Stimulated activated CD8-positive, alpha-beta memory T cell treated with anti-CD3 and anti-CD28 coated beads, Interleukin-4, amount 100 ng/mL, for 1 hour (primary cell): ENCODE measurements around the gene SLC22A31.
"Not testable (repeated sequence)": the region's sequence is repeated elsewhere in the genome, so short reads cannot be mapped to it uniquely, and the experiment has no call there.

Experiments used
- DNase-seq, 2 donors: peaks; one replicate each; pipeline ENCODE4 v3.0.0-alpha.2; 2020; ENCODE audit warnings: low read depth in 2 of 2, low spot score in 1 of 2

Gene SLC22A31

DNA sequence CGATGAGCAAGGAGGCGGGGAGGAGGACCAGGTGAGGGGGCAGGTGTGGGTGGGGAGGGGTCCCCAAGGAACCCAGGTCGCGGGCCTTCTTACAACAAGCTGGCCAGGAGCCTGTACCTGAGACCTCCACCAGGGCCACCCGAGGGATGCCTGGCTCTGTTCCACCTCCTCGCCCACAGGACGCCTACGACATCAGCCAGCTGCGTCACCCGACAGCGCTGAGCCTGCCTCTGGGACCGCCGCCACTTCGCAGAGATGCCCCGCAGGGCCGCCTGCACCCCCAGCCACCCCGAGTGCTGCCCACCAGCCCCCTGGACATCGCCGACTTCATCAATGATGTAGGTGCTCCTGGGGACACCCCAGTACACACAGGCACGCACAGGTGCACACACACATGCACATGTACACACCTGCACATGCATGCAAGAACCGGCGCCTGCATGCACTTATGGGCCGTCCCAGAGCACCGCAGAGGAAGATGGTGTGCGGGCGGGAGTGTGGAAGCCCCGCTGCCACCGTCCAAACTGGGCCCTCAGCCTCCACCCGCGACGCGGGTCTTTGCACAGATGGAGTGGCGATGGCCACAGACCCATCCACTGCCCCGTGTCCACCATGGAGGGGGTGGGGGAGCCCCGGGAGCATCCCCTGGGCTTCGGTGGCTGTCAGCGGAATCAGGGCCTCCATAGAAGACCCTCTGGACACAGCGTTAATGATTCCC, 6.6 kb downstream of the SLC22A31 start:
- DNase-seq, result no peak

DNA sequence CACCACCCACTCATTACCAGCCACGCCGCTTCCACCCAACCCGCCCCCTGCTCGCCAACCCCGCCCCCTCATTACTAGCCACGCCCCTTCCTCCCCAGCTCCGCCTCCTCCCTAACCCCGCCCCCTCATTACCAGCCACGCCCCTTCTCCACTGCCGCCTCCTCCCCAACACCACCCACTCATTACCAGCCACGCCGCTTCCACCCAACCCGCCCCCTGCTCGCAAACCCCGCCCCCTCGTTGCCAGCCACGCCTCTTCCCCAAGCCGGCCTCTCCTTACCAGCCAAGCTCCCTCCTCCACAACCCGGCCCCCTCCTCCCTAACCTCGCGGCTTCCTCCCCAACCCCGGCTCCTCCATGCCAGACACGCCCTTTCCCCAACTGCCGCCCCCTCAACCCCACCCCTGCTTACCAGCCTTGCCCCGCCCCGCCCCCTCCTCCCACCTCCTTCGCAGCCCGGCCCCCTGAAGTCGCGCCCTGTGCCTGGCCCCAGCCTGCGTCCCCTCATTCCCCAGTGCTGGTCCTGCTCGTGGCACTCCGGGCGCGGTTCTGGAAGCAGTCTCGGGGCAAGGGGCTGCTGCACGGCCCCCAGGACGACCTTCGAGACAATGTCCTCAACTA, 7.3 kb downstream of the SLC22A31 start:
- DNase-seq, result peak; percentile 47 to 48

DNA sequence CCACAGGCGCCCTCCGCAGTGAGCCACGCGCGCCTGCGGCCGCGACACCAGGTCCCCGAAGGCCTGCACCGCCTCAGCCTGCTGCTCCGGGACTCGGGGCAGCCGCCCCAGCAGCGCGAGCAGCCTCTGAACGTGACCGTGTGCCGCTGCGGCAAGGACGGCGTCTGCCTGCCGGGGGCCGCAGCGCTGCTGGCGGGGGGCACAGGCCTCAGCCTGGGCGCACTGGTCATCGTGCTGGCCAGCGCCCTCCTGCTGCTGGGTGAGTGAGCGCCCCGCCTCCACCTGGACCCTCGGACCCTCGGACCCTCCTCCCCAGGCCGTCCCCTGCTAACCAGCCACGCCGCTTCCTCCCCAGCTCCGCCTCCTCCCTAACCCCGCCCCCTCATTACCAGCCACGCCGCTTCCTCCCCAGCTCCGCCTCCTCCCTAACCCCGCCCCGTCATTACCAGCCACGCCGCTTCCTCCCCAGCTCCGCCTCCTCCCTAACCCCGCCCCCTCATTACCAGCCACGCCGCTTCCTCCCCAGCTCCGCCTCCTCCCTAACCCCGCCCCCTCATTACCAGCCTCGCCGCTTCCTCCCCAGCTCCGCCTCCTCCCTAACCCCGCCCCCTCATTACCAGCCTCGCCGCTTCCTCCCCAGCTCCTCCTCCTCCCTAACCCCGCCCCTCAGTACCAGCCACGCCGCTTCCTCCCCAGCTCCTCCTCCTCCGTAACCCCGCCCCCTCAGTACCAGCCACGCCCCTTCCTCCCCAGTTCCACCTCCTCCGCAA, 8.0 kb downstream of the SLC22A31 start:
- DNase-seq, result not testable (repeated sequence)

DNA sequence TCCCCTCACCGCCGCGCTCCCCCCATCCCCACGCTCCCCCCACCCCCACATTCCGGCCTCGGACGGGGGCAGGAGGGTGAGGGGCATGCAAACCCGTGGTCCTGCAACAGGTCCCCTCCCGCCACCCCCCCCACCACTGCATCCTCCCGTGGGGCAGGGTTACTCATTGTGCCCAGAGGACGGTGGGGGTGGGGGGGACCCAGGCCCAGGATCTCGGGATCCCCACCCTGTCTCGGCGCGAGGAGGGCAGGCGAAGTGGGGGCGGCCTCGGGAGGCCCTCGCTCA, 8.5 kb downstream of the SLC22A31 start:
- DNase-seq, result no peak

DNA sequence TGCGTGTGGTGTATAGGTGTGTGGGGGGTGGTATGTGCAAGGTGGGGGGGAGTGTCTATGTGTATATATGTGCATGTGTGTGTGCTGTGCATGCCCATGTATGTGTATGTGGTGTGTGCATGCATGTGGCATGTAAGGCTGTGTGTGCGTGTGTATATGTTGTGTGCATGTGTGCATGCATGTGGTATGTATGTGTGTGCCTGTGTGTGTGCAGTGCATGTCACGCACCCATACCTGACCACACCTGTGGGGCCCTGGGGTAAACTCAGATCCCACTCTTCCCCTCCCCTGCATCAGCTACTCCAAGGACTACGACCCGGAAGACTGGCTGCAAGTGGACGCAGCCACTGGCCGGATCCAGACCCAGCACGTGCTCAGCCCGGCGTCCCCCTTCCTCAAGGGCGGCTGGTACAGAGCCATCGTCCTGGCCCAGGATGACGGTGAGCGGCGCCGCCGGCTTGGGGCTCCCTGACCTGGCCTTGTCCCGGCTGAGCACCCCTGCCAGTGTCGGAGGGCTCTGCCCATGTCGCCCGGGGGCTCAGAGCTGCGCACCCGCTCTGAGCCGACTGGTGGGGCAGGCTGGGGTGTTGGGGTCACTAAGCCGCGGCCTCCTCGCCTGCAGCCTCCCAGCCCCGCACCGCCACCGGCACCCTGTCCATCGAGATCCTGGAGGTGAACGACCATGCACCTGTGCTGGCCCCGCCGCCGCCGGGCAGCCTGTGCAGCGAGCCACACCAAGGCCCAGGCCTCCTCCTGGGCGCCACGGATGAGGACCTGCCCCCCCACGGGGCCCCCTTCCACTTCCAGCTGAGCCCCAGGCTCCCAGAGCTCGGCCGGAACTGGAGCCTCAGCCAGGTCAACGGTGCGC, 9.1 kb downstream of the SLC22A31 start:
- no peak for DNase-seq

DNA sequence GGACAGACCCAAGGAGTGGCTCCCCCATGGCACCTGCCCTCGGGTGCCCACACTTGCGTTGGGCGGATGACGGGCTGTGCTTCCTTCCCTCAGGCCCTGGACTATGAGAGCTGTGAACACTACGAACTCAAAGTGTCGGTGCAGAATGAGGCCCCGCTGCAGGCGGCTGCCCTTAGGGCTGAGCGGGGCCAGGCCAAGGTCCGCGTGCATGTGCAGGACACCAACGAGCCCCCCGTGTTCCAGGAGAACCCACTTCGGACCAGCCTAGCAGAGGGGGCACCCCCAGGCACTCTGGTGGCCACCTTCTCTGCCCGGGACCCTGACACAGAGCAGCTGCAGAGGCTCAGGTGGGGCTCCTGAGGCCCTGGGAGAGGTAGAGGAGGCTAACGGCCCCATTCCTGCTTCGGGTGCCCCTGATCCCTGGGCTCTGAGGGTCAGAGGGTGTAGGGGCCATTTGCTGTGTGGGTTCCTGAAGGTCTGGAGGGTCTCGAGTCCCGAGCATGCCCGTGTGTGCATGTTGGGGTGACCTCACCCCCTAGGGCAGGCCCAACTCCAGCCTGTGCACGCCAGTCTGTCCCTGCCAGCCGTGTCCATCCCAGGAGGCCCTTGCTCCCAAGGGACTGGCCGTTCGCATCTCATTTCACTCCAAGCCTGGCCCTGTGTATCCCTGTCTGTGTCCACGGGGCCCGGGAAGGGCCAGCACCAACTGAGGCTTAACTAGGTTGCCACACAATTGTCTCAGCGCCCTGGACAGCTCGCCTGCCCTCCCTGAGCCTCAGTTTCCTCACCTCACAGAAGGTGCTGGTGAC, 10.0 kb downstream of the SLC22A31 start:
- DNase-seq, result no peak

DNA sequence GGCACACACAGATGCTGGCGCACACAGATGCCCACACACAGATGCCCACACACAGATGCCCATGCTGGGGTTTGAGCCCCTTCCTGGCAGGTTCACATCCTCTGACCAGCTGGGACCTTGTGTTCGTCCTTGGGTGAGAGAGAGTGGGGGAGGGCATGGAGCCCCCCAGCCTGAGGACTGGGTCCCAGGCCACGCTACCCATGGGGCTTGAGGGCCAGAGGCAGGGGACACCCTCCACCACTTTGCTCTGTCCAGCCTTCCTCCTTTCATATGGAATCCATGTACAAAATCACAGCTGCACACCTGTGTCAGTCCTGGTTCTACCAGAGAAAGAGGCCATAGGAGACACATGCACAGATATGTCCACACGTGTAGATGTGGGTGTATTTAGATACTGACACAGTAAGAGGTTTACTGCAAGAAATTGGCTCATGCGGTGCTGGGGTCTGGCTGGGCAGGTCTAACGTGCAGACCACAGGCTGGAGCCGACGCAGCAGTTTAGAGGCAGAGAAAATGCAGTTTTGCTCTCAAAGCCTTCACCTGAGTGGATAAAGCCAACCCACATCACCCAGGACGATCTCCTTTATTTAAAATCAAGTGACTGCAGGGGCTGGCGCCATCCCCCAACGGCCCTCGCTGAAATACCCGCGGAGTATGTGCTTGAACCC, 10.8 kb downstream of the SLC22A31 start:
- no peak for DNase-seq

DNA sequence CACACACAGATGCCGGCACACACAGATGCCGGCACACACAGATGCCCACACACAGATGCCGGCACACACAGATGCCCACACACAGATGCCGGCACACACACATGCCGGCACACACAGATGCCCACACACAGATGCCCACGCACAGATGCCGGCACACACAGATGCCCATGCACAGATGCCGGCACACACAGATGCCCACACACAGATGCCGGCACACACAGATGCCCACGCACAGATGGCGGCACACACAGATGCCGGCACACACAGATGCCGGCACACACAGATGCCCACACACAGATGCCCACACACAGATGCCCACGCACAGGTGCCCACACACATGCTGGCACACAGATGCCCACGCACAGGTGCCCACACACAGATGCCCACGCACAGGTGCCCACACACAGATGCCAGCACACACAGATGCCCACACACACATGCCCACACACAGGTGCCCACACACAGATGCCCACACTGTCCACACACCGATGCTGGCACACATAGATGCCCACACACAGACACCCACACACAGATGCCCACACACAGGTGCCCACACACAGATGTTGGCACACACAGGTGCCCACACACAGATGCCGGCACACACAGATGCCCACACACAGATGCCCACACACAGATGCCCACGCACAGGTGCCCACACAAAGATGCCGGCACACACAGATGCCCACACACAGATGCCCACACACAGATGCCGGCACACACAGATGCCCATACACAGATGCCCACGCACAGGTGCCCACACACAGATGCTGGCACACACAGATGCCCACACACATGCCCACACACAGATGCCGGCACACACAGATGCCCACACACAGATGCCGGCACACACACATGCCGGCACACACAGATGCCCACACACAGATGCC, 11.6 kb downstream of the SLC22A31 start:
- not testable (repeated sequence) for DNase-seq

DNA sequence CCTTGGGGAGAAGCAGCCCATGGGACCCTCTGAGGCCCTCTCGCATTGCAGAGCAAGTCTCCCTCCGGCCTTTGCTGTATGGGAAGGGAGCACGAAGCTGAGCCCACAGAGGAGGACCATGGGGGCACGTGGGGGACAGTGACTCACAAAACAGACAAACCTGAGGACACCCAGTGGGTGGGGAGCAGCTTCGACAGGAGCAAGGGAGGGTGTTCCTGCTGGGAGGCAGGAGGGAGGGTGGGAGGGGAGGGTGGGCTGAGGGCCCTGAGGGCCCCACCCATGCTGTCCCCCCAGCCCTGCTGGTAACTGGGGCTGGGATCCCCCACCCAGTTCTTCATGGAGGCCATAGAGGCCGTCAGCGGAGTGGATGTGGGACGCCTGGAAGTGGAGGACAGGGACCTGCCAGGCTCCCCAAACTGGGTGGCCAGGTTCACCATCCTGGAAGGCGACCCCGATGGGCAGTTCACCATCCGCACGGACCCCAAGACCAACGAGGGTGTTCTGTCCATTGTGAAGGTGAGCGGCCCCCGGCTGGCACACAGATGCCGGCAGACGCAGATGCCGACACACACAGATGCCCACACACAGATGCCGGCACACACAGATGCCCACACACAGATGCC, 12.5 kb downstream of the SLC22A31 start:
- no peak for DNase-seq

DNA sequence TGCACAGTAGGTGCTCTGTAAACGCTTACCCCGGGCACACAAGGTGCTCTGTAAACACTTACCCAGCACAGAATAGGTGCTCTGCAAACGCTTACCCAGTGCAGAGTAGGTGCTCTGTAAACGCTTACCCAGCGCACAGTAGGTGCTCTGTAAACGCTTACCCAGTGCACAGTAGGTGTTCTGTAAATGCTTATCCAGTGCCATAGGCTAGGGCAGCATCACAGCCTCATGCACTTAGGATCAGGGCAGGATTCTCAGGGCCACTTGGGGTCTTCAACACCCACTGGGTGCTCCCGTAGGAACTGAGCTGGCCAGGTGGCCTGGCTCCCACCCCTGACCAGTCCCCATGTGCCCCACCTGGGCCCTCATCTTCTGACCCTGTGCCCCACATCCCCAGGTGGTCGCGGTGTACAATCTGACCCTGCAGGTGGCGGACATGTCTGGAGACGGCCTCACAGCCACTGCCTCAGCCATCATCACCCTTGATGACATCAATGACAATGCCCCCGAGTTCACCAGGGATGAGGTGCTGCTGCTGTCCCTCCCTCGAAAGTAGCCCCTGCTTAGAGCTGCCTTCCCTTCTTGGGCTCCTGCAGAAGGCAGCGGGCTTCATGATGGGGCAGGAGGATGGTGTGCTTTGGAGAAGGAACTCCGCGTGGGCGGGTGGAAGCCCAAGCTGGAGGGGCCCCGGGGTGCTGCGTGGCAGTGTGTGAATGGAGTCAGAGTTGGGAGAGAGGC, 13.1 kb downstream of the SLC22A31 start:
- no peak for DNase-seq

DNA sequence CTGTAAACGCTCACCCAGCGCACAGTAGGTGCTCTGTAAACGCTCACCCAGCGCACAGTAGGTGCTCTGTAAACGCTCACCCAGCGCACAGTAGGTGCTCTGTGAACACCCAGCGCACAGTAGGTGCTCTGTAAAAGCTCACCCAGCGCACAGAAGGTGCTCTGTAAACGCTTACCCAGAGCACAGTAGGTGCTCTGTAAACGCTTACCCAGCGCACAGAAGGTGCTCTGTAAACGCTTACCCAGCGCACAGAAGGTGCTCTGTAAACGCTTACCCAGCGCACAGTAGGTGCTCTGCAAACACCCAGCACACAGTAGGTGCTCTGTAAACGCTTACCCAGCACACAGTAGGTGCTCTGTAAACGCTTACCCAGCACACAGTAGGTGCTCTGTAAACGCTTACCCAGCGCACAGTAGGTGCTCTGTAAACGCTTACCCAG, 13.7 kb downstream of the SLC22A31 start:
- DNase-seq, result not testable (repeated sequence)

DNA sequence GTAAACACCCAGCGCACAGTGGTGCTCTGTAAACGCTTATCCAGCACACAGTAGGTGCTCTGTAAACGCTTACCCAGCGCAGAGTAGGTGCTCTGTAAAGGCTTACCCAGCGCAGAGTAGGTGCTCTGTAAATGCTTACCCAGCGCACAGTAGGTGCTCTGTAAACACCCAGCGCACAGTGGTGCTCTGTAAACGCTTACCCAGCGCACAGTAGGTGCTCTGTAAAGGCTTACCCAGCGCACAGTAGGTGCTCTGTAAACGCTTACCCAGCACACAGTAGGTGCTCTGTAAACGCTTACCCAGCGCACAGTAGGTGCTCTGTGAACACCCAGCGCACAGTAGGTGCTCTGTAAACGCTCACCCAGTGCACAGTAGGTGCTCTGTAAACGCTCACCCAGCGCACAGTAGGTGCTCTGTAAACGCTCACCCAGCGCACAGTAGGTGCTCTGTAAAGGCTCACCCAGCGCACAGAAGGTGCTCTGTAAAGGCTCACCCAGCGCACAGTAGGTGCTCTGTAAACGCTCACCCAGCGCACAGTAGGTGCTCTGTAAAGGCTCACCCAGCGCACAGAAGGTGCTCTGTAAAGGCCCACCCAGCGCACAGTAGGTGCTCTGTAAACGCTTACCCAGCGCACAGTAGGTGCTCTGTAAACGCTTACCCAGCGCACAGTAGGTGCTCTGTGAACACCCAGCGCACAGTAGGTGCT, 14.3 kb downstream of the SLC22A31 start:
- DNase-seq, result not testable (repeated sequence)

DNA sequence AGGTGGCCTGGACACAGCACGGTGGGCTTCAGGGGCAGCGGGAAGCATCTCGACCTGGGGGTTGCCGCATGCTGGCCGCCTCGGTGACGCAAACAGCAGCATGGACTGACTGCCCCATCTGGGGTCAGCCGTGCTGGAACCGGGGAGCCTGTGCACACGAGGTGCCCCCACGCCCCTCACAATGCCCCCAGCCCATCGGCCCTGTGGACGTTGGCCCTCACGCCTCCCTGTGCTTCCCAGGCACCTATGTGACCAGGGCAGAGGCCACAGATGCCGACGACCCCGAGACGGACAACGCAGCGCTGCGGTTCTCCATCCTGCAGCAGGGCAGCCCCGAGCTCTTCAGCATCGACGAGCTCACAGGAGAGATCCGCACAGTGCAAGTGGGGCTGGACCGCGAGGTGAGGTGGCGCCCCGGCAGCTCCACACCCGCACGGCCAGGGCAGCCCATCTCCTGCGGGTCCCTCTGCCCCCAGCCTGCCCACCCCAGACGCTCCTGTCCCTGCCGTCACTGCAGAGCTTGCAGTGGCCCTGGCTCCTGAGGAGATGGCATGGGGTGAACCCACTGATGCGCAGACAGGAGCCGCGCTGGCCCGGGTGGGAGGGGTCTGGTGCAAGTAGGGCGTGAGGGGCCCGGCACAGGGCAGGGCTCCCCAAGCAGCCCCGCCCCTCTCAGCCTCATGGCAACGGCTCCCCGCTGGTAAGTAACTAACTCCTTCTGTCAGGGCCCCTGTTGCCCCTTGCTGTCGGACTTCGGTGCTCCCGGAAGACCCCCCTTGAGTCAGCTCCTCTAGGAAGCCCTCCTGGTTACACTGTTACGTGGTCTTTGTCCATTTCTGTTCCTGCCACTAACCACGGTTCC, 15.2 kb downstream of the SLC22A31 start:
- DNase-seq, result no peak

DNA sequence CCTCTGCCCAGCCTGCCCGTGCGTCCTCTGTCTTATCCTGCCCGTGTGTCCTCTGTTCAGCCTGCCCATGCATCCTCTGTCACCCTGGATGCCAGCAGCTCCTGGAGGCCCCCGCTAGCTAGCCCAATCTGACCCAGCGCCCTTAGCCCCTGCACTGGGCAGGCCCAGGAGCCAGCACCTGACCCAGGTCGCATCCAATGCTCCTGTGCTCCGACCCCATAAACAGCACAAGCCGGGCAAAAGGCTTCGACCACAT, 15.7 kb downstream of the SLC22A31 start:
- no peak for DNase-seq

DNA sequence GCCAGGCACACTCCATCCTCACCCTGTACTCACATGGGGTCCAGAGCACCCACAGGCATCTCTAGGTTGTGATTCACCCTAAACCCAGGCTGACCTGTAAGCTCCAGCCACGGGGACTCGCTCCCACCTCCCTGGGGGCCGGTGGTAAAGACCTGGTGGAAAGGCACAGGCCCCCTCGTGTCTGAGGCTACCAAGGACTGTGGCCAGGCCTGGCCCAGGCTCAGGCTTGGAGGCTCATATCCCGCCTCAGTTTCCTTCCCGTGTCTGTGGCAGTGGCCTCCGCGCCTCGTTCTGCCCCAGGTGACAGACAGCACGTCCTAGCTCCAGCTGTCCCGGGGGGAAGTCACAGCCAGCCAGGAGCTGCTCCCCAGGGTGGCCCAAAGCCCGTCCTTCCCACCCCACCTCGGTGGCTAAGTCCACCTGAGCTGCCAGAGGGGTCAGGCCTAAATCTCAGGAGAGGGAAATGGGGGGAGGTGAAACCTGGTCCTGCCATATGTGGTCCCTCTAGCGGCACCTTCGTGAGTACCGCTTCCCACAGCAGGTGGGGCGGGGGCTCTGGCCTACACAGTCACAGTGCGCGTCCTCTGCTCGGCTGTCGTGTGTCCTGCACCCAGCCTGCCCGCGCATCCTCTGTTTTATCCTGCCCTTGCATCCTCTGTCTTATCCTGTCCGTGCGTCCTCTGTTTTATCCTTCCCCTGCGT, 16.2 kb downstream of the SLC22A31 start:
- no peak for DNase-seq

DNA sequence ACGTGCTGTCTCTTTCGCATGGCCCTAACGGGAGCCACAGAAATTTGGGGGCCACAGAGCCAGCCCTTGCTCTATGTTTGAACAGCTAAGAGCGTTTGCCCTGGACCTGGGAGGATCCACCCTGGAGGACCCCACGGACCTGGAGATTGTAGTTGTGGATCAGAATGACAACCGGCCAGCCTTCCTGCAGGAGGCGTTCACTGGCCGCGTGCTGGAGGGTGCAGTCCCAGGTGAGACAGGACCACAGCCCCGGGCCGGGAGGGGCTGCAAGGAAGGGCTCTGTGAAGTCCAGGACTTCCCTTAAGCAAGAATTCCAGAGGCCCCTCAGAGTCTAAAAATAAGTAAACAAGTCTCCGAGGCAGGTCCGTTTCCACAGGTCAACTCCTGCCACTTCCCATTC, 16.9 kb downstream of the SLC22A31 start:
- no peak for DNase-seq
